HepG2 (cell line): Measurements from ENCODE around the gene RPL35. TPM values are rescaled to one million over a fixed set of nuclear protein-coding genes. Genes with fewer than 3 reads are reported as not detected.

Experiments
- ATF4 ChIP-seq, 2 experiments: fragments of 450-650 bp in 1 of 2; sonication (generic) in 1 of 2; formaldehyde crosslinking; IDR thresholded peaks; 2 replicates each; pipeline versions ENCODE4 v1.5.0 to v1.8.0; 2020 to 2022; ENCODE audit warnings: mild to moderate bottlenecking in 1 of 2, missing genetic modification reagents in 1 of 2
- GABPB1 ChIP-seq: IDR thresholded peaks from 2 replicates; pipeline ENCODE4 v1.6.1; 2016; ENCODE audit warnings: mild to moderate bottlenecking, missing genetic modification reagents, moderate library complexity, missing compliant biosample characterization
- KDM5B ChIP-seq: sonication (generic); formaldehyde crosslinking; IDR thresholded peaks from 2 replicates; pipeline ENCODE4 v1.4.0; 2020; ENCODE audit warnings: missing genetic modification reagents, mild to moderate bottlenecking, borderline replicate concordance
- MTA3 ChIP-seq: sonication (generic); formaldehyde crosslinking; IDR thresholded peaks from 2 replicates; pipeline ENCODE4 v1.4.0; 2020; ENCODE audit warnings: missing genetic modification reagents
- NFAT5 ChIP-seq: sonication (generic); formaldehyde crosslinking; IDR thresholded peaks from 2 replicates; pipeline ENCODE4 v1.4.0; 2020; ENCODE audit warnings: missing genetic modification reagents
- PAF1 ChIP-seq: IDR thresholded peaks from 2 replicates; pipeline ENCODE4 v1.6.1; 2016; ENCODE audit warnings: missing genetic modification reagents, missing compliant biosample characterization
- RBAK ChIP-seq: sonication (generic); formaldehyde crosslinking; IDR thresholded peaks from 2 replicates; pipeline ENCODE4 v1.5.1; 2020; ENCODE audit warnings: mild to moderate bottlenecking, missing genetic modification reagents
- SALL2 ChIP-seq: sonication (generic); formaldehyde crosslinking; IDR thresholded peaks from 2 replicates; pipeline ENCODE4 v1.8.1; 2023; ENCODE audit warnings: mild to moderate bottlenecking, missing genetic modification reagents, inconsistent platforms
- SETDB1 ChIP-seq: sonication (generic); formaldehyde crosslinking; IDR thresholded peaks from 2 replicates; pipeline ENCODE4 v1.5.1; 2020; ENCODE audit warnings: missing genetic modification reagents, mild to moderate bottlenecking, borderline replicate concordance
- ZBTB39 ChIP-seq: sonication (generic); formaldehyde crosslinking; IDR thresholded peaks from 2 replicates; pipeline ENCODE4 v1.5.0; 2020; ENCODE audit warnings: missing genetic modification reagents
- ZNF33A ChIP-seq: sonication (generic); formaldehyde crosslinking; IDR thresholded peaks from 2 replicates; pipeline ENCODE4 v1.5.1; 2020; ENCODE audit warnings: missing genetic modification reagents, mild to moderate bottlenecking, moderate library complexity, borderline replicate concordance
- ZNF34 ChIP-seq: sonication (generic); formaldehyde crosslinking; IDR thresholded peaks from 2 replicates; pipeline ENCODE4 v1.4.0; 2020; ENCODE audit warnings: mild to moderate bottlenecking, missing genetic modification reagents, borderline replicate concordance
- ZNF512B ChIP-seq: sonication (generic); formaldehyde crosslinking; IDR thresholded peaks from 2 replicates; pipeline ENCODE4 v1.5.1; 2020; ENCODE audit warnings: missing genetic modification reagents, mild to moderate bottlenecking, borderline replicate concordance
- ZNF563 ChIP-seq: sonication (generic); formaldehyde crosslinking; IDR thresholded peaks from 2 replicates; pipeline ENCODE4 v1.8.0; 2022; ENCODE audit warnings: mild to moderate bottlenecking, moderate library complexity, missing genetic modification reagents
- ZNF800 ChIP-seq: sonication (generic); formaldehyde crosslinking; IDR thresholded peaks from 2 replicates; pipeline ENCODE4 v1.4.0; 2020; ENCODE audit warnings: missing genetic modification reagents
- polyA plus RNA-seq, 8 experiments: library from polyadenylated mRNA; depleted of rRNA in 3 of 8; stranded (reverse) in 7 of 8; unstranded in 1 of 8; fragments of >200 nt; fragmentation: Illumina TruSeq in 4 of 8; extraction: Trizol in 4 of 8; gene quantifications; 2 replicates each; pipeline versions ENCODE4 v1.2.1 to v1.2.3, GENCODE V29; 2011 to 2016; ENCODE audit warnings: low read depth in 4 of 8, missing spikeins in 1 of 8, mixed read lengths in 1 of 8; ENCODE audit not compliant: insufficient read depth in 1 of 8
- total RNA-seq, 5 experiments: library from RNA; depleted of rRNA; stranded (reverse); fragments of >200 nt; fragmentation: Illumina TruSeq; extraction: Trizol; gene quantifications; 2 replicates each; pipeline ENCODE4 v1.2.3, GENCODE V29; 2016; ENCODE audit warnings: low read depth in 1 of 5

The RPL35 gene
- total and polyA plus RNA-seq, 2 of the 13 experiments (the other 11 are each of a cell fraction or from before 2014, with no cell fraction given), result 2,153 to 2,935 TPM

GRCh38 chr9:124852829-124853531, 8.8 kb downstream of the RPL35 start, which contains the start of gene WDR38 (continued):
- TF ChIP-seq ZBTB39 (CRISPR knock-in tag), result no peak
- TF ChIP-seq ZNF34 (CRISPR knock-in tag), result no peak
- no peak for TF ChIP-seq MTA3
- peak; percentile 73 for TF ChIP-seq SALL2 (CRISPR knock-in tag)
- TF ChIP-seq ZNF800, result no peak; the same call in 1 of the 2 replicates
- peak; percentile 67; the same call in 1 of the 2 replicates for TF ChIP-seq GABPB1 (CRISPR knock-in tag)
- no peak for TF ChIP-seq RBAK
- TF ChIP-seq ATF4 (CRISPR knock-in tag; IDR thresholded peaks at IDR 0.05), result no peak
- no peak for TF ChIP-seq ZNF512B (CRISPR knock-in tag)
- TF ChIP-seq ZNF33A (CRISPR knock-in tag), result no peak
- TF ChIP-seq PAF1, result no peak
- peak; percentile 66; the same call in 1 of the 2 replicates for TF ChIP-seq ZNF563
- no peak for TF ChIP-seq NFAT5
- peak; percentile 67; the same call in 1 of the 2 replicates for TF ChIP-seq KDM5B (CRISPR knock-in tag)
- no peak for TF ChIP-seq SETDB1 (CRISPR knock-in tag)
